Right lung (tissue), 5 donors: ENCODE data around the gene CTNND2. TPM values are rescaled to one million over a fixed set of nuclear protein-coding genes. Genes with fewer than 3 reads are reported as not detected.
A peak's percentile ranks its signal among the peaks of the same experiment; 100 is the strongest.
"Not testable (repeated sequence)": the region's sequence is repeated elsewhere in the genome, so short reads cannot be mapped to it uniquely, and the experiment has no call there.

Source experiments
- DNase-seq, 2 donors: peaks; one replicate each; pipeline ENCODE4 v3.0.0-alpha.2; 2013
- polyA plus RNA-seq, 5 donors: library from polyadenylated mRNA; unstranded; fragments of 120-200 nt; gene quantifications; one replicate each; pipeline versions ENCODE4 v1.2.1 to v1.2.3, GENCODE V29; 2013; ENCODE audit warnings: inconsistent platforms in 1 of 5, low replicate concordance in 1 of 5; ENCODE audit not compliant: insufficient read length in 5 of 5, insufficient read depth in 1 of 5

The CTNND2 gene
- polyA plus RNA-seq, 5 donors, result 1.7 to 3.6 (median 1.9) TPM

DNA sequence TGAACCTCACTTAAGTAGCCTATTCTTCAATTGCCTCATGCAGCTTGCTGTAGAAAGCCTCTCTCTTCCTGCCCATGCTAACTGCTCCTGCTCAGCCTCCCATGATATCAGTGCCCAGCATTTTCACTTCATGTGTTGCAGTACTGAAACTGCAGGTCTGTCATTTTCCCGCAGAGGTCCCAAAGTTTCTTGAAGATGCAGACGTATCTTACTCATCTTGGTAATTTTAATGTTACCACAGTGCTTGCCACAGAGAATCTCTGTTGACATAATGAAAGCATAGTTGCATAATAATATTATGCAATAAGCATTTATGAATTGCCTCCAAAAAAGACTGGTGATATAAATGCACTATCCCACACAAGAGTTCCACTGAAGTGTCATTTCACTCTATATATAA is 582.1 kb downstream of the CTNND2 start:
- DNase-seq, result peak; percentile 43 to 45

DNA sequence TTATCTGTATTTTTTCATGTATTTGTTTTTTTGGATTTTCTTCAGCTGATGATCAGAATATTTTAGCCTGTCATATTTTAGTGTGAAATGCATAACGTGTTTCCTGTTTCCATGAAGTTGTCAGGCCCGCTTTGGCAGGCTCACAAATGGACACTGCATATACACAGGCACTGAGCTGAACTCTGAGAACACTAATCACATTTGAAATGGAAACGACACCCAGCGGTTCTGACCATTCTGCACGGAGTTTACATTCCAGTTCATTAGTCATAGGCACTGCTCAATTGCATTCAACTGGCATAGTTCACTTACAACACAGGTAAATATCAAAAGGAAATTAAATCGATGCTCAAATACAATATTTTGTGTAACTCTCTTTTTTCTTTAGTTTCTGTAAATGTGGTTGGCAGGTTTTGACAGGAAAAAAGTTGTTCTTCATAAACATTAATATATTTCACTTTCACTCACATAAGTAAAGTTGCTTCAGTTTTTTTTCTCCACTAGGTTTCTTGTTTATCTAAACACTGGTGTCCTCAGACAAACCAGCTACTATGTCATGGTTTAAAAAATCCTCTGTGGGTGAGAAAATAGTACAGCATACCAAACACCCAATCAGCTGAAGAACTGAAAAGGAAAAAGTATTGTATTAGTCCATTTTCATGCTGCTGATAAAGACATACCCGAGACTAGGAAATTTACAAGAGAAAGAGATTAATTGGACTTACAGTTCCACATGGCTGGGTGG is 584.2 kb downstream of the CTNND2 start:
- peak; percentile 8 to 15 for DNase-seq

DNA sequence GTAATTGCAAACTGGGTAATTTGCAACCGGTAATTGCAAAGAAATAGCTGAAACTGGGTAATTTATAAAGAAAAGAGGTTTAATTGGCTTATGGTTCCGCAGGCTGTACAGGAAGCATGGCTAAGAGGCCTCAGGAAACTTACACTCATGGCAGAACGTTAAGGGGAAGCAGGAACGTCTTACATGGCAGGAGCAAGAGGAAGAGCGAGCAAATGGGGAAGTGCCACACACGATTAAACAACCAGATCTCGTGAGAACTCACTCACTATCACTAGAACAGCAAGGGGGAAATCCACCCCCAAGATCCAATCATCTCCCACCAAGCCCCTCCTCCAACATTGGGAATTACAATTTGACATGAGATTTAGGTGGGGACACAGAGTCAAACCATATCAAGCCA is 590.6 kb downstream of the CTNND2 start:
- not testable (repeated sequence) for DNase-seq

GRCh38 chr5:11311731-11312130 is 592.5 kb downstream of the CTNND2 start:
- no peak for DNase-seq

GRCh38 chr5:11311272-11311671 is 593.0 kb downstream of the CTNND2 start:
- no peak for DNase-seq

- no peak for DNase-seq
Observed at GRCh38 chr5:11310158-11310557, 594.1 kb downstream of the CTNND2 start.

DNA sequence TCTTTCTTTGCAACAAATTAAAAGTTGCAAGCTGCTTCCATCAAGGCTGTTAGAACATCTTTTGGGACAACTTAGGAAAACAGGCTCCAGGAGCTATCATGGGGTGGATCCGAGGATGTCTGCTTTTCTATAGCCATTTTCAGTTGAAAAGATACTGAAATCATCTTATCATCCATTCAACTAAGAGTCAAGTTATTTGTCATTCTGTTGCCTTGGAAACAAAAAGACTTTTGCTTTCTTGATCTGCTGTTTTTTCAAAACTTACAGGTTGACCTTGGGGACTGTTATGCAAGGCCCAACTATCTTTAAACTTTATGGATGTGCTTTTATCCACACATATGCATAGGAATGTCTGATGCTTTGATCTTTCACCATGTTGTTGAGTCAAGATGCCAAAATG is 597.9 kb downstream of the CTNND2 start:
- no peak for DNase-seq

GRCh38 chr5:11305245-11305644 is 599.0 kb downstream of the CTNND2 start:
- no peak for DNase-seq

DNA sequence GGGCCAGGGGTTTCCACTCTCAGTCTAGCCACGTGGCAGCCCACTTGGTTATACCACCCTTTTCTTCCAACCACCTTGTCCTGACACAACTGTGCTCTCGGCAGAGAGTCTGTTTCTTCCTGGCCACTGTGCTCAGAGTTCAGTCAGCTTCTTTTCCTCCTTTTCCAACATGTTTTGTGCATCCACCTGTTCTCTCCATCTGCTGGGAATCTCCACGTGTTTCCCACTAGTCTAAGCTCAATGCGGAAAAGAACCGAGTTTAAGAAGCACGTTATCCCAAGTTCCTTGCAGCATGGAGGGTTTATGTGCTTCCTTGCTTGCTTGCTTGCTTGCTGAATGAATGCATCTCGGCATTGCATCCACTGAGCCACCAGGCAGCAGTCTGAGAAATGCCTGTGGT is 599.6 kb downstream of the CTNND2 start:
- no peak for DNase-seq

GRCh38 chr5:11302663-11303062 is 601.6 kb downstream of the CTNND2 start:
- no peak for DNase-seq

DNA sequence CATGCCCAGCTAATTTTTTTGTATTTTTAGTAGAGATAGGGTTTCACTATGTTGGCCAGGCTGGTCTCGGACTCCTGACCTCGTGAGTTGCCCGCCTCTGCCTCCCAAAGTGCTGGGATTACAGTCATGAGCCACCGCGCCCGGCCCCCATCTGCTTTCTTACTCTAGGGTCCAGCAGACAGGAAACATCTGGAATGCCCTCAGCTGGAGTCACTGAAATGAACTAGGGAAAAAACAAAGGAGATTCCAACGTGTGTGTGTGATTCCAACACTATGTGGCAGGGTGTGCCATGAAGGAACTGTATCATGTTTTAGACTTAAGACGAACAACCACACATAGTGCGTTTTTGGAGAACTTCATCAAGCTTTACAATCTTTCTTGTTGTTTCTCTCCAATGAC is 603.1 kb downstream of the CTNND2 start:
- DNase-seq, result peak; percentile 10 to 11

- DNase-seq, result no peak
Observed at GRCh38 chr5:11300736-11301135, 603.5 kb downstream of the CTNND2 start.

DNA sequence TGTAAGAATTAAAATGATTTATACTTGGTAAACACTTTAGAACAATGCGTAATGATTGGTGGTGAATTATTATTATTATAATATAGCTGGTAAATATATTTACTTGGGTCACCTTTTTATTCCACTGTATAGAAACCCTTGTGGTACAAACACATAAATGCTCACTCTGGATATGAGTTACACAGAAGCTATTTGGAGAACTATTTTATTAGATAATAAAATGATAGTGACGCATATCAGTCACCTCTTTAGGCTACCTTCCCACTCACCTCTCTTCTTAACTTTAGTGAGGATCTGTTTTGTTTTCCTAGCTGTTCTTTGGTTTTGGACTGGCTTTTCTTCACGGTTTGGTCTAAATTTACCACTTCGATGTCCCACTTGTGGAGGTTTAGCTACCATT is 605.4 kb downstream of the CTNND2 start:
- DNase-seq, result no peak

DNA sequence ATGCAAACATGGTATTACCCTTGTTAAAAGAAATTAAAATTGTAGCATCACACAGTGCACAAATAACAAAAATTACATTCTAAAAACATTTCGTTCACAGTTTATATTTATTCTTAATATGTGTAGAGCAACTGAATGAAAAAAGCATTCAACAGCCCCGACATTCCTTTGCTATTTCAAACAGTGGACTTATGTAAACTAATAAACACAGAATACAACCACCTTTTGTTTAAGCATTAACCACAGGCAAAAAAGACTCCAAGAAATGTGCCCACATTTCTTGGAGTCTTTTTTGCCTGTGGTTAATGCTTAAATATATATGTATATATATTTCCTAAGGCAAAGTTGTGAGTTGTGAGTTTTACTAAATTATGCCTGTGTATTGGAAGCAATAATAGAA is 610.7 kb downstream of the CTNND2 start:
- DNase-seq, result no peak

DNA sequence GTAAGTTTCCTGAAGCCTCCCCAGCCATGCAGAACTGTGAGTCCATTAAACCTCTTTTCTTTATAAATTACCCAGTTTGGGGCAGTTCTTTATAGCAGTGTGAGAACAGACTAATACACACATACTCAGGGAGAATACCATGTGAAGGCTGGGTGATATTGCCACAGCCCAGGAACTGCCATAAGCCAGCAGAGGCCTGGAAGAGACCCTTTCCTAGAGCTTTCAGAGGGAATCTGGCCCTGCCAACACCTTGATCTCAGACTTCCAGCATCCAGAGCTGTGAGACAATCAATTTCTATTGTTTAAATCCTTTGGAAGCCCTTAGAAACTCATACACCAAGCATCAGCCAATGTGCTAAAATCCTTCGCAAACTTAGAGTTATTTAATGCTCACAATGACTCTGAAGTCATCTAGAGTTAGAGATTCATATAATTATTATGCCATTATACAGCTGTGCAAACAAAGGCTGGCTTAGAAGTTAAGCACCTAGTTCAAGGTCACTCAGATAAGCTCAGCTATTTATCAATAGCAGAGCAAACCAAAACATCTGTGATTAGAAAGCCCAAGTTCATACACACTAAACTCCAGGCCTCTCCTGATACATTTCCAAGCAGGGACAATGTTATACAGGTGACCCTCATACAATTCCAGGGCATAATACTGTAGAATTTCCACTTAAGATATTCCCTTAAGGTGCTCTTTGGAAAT is 611.4 kb downstream of the CTNND2 start:
- no peak for DNase-seq

DNA sequence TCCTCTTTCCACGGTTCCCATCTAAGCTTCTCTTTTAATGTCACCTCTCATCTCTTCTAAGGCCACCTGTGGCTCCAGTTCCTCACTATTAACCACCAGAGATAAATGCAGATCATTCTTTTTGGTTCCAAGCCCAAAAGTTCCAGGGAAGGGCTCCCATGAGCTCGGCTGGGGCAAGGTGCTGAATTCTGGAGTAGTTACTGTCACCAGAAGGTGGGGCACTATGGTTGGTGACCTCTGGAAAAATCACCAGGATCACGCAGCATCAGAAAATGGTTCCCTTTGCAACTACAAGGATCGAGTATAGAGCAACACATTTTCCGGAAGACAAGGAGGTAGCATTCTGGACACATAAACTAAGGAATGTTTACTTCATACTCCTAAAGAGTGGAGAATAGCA is 614.5 kb downstream of the CTNND2 start:
- no peak for DNase-seq

- no peak for DNase-seq
Observed at GRCh38 chr5:11289208-11289607, 615.0 kb downstream of the CTNND2 start.

GRCh38 chr5:11281842-11282241 is 622.4 kb downstream of the CTNND2 start:
- DNase-seq, result no peak

DNA sequence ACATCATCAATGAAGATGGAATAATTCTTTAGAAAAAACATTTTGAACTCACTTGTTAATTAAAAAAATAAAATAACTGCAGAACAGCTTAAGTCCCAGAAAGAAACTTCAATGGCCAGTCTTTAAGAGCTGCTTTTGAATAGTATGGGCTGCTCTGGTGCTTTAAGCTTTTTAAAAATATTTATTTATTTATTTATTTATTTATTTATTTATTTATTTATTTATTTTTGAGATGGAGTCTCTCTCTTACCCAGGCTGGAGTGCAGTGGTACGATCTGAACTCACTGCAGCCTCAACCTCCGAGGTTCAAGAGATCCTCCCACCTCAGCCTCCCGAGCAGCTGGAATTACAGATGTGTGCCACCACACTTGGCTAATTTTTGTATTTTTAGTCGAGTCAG is 626.9 kb downstream of the CTNND2 start:
- no peak for DNase-seq

DNA sequence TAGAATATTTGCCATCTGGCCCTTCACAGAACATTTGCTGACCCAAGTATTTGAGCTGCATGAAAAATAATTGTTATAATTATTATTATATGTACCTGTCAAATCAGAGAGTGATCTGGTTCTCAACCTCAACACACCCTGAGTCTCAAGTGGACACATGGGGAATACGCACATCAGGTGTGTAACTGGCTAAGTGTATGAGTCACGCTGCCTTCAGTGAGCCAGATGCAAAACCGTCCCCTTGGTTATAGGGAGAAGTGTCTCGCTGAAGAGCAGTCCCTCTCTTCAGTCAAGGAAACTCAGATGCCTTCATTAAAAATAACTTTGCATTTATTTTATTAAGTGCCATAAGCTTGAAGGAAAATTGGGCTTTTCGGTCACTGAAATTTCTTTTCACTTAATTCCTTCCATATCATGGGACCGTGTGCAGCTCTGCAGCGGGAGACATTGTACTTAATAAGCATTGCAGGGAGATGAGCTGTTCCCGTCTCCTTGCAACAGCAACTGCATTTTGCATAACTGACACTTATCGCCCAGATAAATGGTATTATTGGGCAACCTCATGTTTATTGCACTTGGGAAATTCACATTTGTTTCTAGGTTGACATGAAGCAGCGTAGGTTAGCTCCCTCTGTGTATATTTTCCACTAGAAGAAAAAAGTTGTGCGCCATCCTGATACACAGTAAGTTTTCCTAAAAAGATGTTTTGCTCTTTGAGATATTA is 630.9 kb downstream of the CTNND2 start:
- DNase-seq, result no peak

GRCh38 chr5:11269515-11269914 is 634.7 kb downstream of the CTNND2 start:
- DNase-seq, result no peak

DNA sequence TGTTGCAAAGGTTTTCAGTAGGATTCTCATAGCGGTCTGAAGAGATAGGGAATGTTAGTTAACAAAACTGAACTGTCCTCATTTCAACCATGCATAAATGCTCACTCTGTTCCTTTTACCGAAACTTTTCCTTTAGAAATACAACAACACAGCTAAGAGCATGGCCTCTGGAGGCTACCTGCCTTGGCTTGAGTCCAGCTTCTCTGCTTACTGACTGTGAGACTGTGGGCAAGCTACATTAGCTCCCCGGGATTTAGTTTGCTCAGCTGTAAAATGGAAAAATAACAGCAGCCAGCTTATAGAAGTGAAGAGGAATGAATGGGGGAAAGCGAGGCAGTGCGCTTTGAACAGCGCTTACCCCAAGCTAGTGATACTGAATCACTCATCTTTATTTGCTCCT is 635.4 kb downstream of the CTNND2 start:
- no peak for DNase-seq

GRCh38 chr5:11266331-11266730 is 637.9 kb downstream of the CTNND2 start:
- DNase-seq, result no peak
